GM12878 (cell line): ENCODE data around the gene TMED6. TPM values are rescaled to one million over a fixed set of nuclear protein-coding genes. Genes with fewer than 3 reads are reported as not detected.

Experiments used
- BHLHE40 ChIP-seq, 2 experiments: fragments of 450-650 bp in 1 of 2; IDR thresholded peaks; 2 replicates each; pipeline ENCODE4 v1.6.1; 2011 to 2017; ENCODE audit warnings: low read depth in 2 of 2, borderline replicate concordance in 1 of 2, improper control_type of control experiment in 1 of 2, low read length in 1 of 2, mild to moderate bottlenecking in 1 of 2
- CBX3 ChIP-seq: fragments of 200-600 bp; sonication (generic); IDR thresholded peaks from 2 replicates; pipeline ENCODE4 v1.6.1; 2016; ENCODE audit warnings: low read depth, borderline replicate concordance
- ESRRA ChIP-seq: IDR thresholded peaks from 2 replicates; pipeline ENCODE4 v1.6.1; 2012; ENCODE audit warnings: mild to moderate bottlenecking, low read length, improper control_type of control experiment
- GABPA ChIP-seq: IDR thresholded peaks from 2 replicates; pipeline ENCODE4 v1.6.1; 2014; ENCODE audit warnings: antibody characterized with exemption, low read depth, mild to moderate bottlenecking, inconsistent platforms
- HDGF ChIP-seq: fragments of 450-650 bp; IDR thresholded peaks from 2 replicates; pipeline ENCODE4 v1.6.1; 2016; ENCODE audit warnings: antibody characterized with exemption
- IKZF1 ChIP-seq: fragments of 450-650 bp; conservative IDR thresholded peaks from 2 replicates; pipeline ENCODE4 v1.6.1; 2017; ENCODE audit warnings: antibody characterized with exemption, mild to moderate bottlenecking
- IKZF2 ChIP-seq, 2 experiments: fragments of 450-650 bp; IDR thresholded peaks; 2 replicates each; pipeline ENCODE4 v1.6.1; 2017; ENCODE audit warnings: mild to moderate bottlenecking in 2 of 2, moderate library complexity in 2 of 2
- IRF5 ChIP-seq: fragments of 450-650 bp; IDR thresholded peaks from 2 replicates; pipeline ENCODE4 v1.6.1; 2017; ENCODE audit warnings: borderline replicate concordance
- PKNOX1 ChIP-seq: fragments of 450-650 bp; IDR thresholded peaks from 2 replicates; pipeline ENCODE4 v1.6.1; 2016; ENCODE audit warnings: mild to moderate bottlenecking
- RB1 ChIP-seq: fragments of 450-650 bp; formaldehyde crosslinking; IDR thresholded peaks from 2 replicates; pipeline ENCODE4 v1.6.1; 2017; ENCODE audit warnings: mild to moderate bottlenecking, borderline replicate concordance
- RELB ChIP-seq: fragments of 450-650 bp; IDR thresholded peaks from 2 replicates; pipeline ENCODE4 v1.6.1; 2017; ENCODE audit warnings: low read depth, mild to moderate bottlenecking, moderate library complexity
- TCF12 ChIP-seq: IDR thresholded peaks from 2 replicates; pipeline ENCODE4 v1.6.1; 2011; ENCODE audit warnings: low read depth, mild to moderate bottlenecking, low read length
- USF1 ChIP-seq: IDR thresholded peaks from 2 replicates; pipeline ENCODE4 v1.6.1; 2011; ENCODE audit warnings: borderline replicate concordance, low read depth, mild to moderate bottlenecking, moderate library complexity, mixed read lengths, low read length; ENCODE audit not compliant: insufficient read depth; ENCODE audit errors: extremely low read length
- ZNF592 ChIP-seq: fragments of 450-650 bp; IDR thresholded peaks from 2 replicates; pipeline ENCODE4 v1.6.1; 2017; ENCODE audit warnings: mild to moderate bottlenecking, moderate library complexity
- ZNF687 ChIP-seq: fragments of 450-650 bp; IDR thresholded peaks from 2 replicates; pipeline ENCODE4 v1.6.1; 2017; ENCODE audit warnings: mild to moderate bottlenecking, moderate library complexity
- polyA plus RNA-seq, 11 experiments: library from polyadenylated mRNA; depleted of rRNA in 4 of 11; unstranded in 6 of 11; stranded (reverse) in 5 of 11; fragments of >200 nt; fragmentation: Nextera tagmentation in 4 of 11; fragmentation: Illumina TruSeq in 1 of 11; extraction: Ambion mirVana in 4 of 11; extraction: Trizol in 1 of 11; gene quantifications; 1 replicate in 1 of 11; 2 replicates in 10 of 11; pipeline versions ENCODE4 v1.2.1 to v1.2.3, GENCODE V29; 2011 to 2016; ENCODE audit warnings: inconsistent platforms in 2 of 11, missing spikeins in 2 of 11, low read depth in 1 of 11
- total RNA-seq, 4 experiments: library from RNA; depleted of rRNA in 3 of 4; stranded (reverse); fragments of >200 nt in 3 of 4; fragmentation: Illumina TruSeq in 1 of 4; extraction: Trizol in 1 of 4; gene quantifications; 2 replicates each; pipeline versions ENCODE4 v1.2.1 to v1.2.3, GENCODE V29; 2013 to 2021

TMED6 gene
- total and polyA plus RNA-seq, 10 of the 15 experiments (the other 5 are each of a cell fraction or from before 2014, with no cell fraction given): 0.27 to 1.7 (median 0.78) TPM

GRCh38 chr16:69345923-69346322 lies 5.7 kb downstream of the TMED6 start (continued):
- TF ChIP-seq ZNF592 (no peak), CBX3 (no peak), ZNF687 (no peak), RB1 (no peak), PKNOX1 (no peak), HDGF (no peak), RELB (0 out of 2 replicates have a peak, but pooled peaks have one; percentile 20), BHLHE40 (IDR thresholded peaks at IDR 0.05; ENCODE audit: borderline replicate concordance in 1 of 2, low read depth in 2 of 2, low read length in 1 of 2) (peak; percentile 86 to 89), IRF5 (no peak), IKZF1 (0 out of 2 replicates have a peak, but pooled peaks have one; percentile 26), USF1 (no peak), IKZF2 (IDR thresholded peaks at IDR 0.05) (peak; percentile 44 to 48; a peak in 2 of 4 replicates), ESRRA (no peak), TCF12 (no peak), GABPA (no peak)
